Measurements from ENCODE around the gene ATAD2B.

The ATAD2B gene

DNA sequence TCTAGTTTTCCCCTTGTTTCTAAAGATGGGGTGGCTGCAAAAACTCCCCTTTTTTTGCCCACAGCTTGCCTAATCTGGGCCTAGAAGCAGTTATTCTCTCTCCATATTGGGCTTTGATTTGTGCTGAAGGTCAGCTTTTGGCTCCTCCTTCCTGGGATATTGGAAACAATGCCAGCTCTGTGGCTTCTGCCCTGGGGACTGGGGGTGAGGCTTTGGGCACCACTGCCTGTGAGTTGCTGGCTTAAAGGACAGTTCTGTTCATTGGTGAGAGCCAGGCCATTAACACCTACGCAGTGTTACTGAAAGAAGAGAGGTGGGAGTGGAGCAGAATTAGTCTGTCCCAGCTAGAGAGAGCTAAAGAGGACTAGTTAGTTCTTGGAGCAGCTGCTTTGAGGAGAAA is 17.6 kb upstream of the ATAD2B start:
- no peak for DNase-seq (ENCODE audit: low read depth)
- TF ChIP-seq, protein P1, sequence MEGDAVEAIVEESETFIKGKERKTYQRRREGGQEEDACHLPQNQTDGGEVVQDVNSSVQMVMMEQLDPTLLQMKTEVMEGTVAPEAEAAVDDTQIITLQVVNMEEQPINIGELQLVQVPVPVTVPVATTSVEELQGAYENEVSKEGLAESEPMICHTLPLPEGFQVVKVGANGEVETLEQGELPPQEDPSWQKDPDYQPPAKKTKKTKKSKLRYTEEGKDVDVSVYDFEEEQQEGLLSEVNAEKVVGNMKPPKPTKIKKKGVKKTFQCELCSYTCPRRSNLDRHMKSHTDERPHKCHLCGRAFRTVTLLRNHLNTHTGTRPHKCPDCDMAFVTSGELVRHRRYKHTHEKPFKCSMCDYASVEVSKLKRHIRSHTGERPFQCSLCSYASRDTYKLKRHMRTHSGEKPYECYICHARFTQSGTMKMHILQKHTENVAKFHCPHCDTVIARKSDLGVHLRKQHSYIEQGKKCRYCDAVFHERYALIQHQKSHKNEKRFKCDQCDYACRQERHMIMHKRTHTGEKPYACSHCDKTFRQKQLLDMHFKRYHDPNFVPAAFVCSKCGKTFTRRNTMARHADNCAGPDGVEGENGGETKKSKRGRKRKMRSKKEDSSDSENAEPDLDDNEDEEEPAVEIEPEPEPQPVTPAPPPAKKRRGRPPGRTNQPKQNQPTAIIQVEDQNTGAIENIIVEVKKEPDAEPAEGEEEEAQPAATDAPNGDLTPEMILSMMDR (IDR thresholded peaks at IDR 0.05; ENCODE audit: insufficient read depth, low read depth, low read length, missing control alignments), result no peak

DNA sequence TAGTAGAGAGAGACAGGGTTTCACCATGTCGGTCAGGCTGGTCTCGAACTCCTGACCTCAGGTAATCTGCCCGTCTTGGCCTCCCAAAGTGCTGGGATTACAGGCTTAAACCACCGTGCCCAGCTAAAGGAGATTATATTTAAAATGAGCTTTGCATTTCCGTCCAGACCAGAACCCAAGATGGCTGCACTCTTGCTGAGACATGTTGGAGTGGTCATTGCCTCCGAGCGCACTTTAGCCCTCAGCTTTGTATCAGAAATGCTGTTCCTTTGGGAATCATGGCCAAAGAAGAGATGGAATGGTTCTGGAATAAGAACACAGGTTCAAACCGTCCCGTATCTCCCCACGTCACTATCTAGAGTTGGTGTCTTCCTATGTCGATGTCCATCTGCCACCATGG is 16.7 kb upstream of the ATAD2B start:
- TF ChIP-seq, protein P1 (IDR thresholded peaks at IDR 0.05; ENCODE audit: insufficient read depth, low read depth, low read length, missing control alignments), result no peak
- no peak for DNase-seq (ENCODE audit: low read depth)
- H3K4me3 ChIP-seq (ENCODE audit: low read depth, low read length), result no peak overlapping the region

More for the DNA sequence above, 17.6 kb upstream of the ATAD2B start:
- H3K4me3 ChIP-seq (ENCODE audit: low read depth, low read length), result no peak overlapping the region

DNA sequence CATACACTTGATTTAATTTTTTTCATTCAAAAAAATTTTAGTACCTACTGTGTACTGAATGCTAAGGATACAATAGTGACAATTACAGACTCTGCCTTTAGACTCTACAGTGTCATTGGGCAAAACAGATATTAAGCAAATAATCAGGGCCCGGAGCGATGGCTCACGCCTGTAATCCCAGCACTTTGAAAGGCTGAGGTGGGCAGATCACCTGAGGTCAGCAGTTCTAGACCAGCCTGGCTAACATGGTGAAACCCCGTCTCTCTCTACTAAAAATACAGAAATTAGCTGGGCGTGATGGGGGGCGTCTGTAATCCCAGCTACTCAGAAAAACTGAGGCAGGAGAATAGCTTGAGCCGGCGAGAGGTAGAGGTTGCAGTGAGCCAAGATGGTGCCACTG is 14.7 kb upstream of the ATAD2B start:
- DNase-seq (ENCODE audit: low read depth), result no peak
- H3K4me3 ChIP-seq (ENCODE audit: low read depth, low read length), result peak overlapping the region; percentile 58
- TF ChIP-seq, protein P1 (IDR thresholded peaks at IDR 0.05; ENCODE audit: insufficient read depth, low read depth, low read length, missing control alignments), result no peak

DNA sequence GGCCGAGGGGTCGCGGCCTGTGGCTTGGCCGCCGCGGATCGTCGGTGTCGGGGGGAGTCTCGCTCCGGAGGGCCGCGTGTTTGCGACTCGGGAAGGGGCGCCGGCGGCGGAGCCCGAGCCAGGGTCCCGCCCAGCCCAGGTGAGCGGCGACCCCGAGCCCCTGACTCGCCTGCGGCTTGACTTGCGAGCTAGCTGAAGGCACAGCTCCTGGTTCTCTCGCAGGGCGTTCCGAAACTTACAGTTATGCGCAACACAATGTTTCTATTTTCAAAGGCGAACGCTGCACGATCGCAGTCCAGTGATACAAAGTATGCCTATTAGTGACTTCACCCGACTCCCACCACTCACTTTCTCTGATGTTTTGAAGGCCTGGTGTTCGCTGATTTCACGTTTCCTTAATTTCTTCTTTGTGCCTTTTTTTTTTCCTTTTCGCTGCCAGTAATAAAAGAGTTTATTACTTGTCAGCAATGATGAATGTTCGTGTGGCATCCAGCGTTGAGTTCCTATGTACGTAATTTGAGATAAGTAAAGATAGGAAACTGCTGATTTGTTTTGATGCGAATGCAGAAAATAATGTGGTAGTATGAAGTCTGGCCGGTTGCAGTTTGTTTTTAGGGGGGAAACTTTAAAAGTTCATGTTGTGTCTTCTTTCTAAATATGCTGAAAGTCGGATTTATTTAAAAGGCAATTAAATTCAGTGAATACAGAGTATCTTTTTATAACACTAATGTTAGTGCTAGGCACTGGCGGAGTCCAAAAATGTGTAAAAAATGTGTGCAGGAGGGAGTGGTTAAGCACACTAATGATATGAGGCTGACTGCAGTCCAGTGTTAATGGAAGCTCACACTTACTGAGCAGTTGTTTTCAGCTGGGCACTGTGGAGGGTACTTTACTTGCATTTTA is 14.0 kb upstream of the ATAD2B start:
- TF ChIP-seq, protein P1 (IDR thresholded peaks at IDR 0.05; ENCODE audit: insufficient read depth, low read depth, low read length, missing control alignments), result no peak
- DNase-seq (ENCODE audit: low read depth), result peak; percentile 85

DNA sequence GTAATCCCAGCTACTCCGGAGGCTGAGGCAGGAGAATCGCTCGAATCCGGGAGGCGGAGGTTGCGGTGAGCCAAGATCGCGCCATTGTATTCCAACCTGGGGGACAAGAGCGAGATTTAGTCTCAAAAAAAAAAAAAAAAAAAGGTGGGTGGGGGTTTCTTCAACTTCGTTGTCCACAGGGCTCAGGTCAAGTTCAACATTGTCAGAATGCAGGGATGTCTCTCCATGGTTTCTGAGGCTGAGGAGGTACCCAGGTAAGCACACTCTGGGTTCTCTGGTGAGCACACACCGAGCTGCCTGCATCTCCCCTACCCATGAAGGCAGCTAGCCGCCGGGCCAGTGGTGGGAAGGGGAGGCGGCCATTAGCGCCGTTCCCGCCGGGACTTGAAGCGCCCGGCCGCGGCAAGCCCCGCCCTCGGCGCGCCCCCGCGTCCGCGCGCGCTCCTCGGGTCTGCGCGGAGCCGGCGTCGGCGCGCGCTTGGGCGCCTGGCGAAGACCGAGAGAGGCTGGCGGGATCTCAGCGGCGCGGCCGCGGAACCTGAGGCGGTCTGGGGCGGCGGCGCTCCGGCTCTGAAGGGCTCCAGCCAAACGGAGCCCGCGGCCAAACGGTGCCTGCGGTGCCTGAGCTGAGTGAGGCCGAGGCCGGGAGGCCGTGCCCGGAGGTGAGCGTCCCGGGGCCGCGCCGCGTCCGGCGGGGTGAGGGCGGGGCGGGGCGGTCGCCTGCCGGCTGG is 13.2 kb upstream of the ATAD2B start, which contains the start of gene UBXN2A:
UBXN2A (plus strand) TSS at position 477 of the 731 bp plus-strand sequence. CDS start 17,852 bp downstream, outside the sequence.
- TF ChIP-seq, protein P1 (IDR thresholded peaks at IDR 0.05; ENCODE audit: insufficient read depth, low read depth, low read length, missing control alignments), result no peak
- H3K4me3 ChIP-seq (ENCODE audit: low read depth, low read length), result peak within 1 kb of the TSS; percentile 58
- DNase-seq (ENCODE audit: low read depth), result peak; percentile 91

More for the DNA sequence above, 14.0 kb upstream of the ATAD2B start:
- H3K4me3 ChIP-seq (ENCODE audit: low read depth, low read length), result peak overlapping the region; percentile 58

DNA sequence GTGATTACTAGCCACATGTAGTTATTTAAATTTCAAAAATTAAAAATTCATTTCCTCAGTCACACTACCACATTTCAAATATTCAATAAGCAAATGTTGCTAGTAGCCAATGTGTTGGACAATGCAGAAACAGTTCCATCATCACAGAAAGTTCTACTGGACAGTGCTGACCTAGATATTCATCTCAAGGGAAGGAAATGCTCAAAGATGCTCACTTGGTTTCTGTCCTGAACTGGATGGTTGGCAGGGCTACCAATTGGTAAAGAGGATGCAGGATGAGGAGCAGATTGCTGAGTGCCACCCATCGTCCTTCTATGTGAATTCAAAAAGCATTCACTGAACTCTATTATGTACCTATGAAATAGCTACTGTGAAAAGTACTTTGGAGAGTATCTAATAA is 7.3 kb upstream of the ATAD2B start:
- DNase-seq (ENCODE audit: low read depth), result no peak
- no peak overlapping the region for H3K4me3 ChIP-seq (ENCODE audit: low read depth, low read length)
- TF ChIP-seq, protein P1 (IDR thresholded peaks at IDR 0.05; ENCODE audit: insufficient read depth, low read depth, low read length, missing control alignments), result no peak

All from GM12865 (cell line).